GM12878 (cell line): ENCODE results near the gene ZIK1. TPM values are rescaled to one million over a fixed set of nuclear protein-coding genes. Genes with fewer than 3 reads are reported as not detected.

Experiments
- IKZF1 ChIP-seq: fragments of 450-650 bp; conservative IDR thresholded peaks from 2 replicates; pipeline ENCODE4 v1.6.1; 2017; ENCODE audit warnings: antibody characterized with exemption, mild to moderate bottlenecking
- JUND ChIP-seq: IDR thresholded peaks from 2 replicates; pipeline ENCODE4 v1.6.1; 2012; ENCODE audit warnings: low read depth, mild to moderate bottlenecking, low read length, improper control_type of control experiment, moderate library complexity
- RAD21 ChIP-seq: IDR thresholded peaks from 2 replicates; pipeline ENCODE4 v1.6.1; 2011; ENCODE audit warnings: mild to moderate bottlenecking, low read depth, low read length, moderate library complexity; ENCODE audit not compliant: insufficient read depth
- SREBF1 ChIP-seq: IDR thresholded peaks from 2 replicates; pipeline ENCODE4 v1.6.1; 2012; ENCODE audit warnings: mild to moderate bottlenecking, low read length
- polyA plus RNA-seq, 11 experiments: library from polyadenylated mRNA; depleted of rRNA in 4 of 11; unstranded in 6 of 11; stranded (reverse) in 5 of 11; fragments of >200 nt; fragmentation: Nextera tagmentation in 4 of 11; fragmentation: Illumina TruSeq in 1 of 11; extraction: Ambion mirVana in 4 of 11; extraction: Trizol in 1 of 11; gene quantifications; 1 replicate in 1 of 11; 2 replicates in 10 of 11; pipeline versions ENCODE4 v1.2.1 to v1.2.3, GENCODE V29; 2011 to 2016; ENCODE audit warnings: inconsistent platforms in 2 of 11, missing spikeins in 2 of 11, low read depth in 1 of 11
- total RNA-seq, 4 experiments: library from RNA; depleted of rRNA in 3 of 4; stranded (reverse); fragments of >200 nt in 3 of 4; fragmentation: Illumina TruSeq in 1 of 4; extraction: Trizol in 1 of 4; gene quantifications; 2 replicates each; pipeline versions ENCODE4 v1.2.1 to v1.2.3, GENCODE V29; 2013 to 2021
- TF ChIP-seq, protein P1 (sequence below): fragments of 450-650 bp; IDR thresholded peaks from 2 replicates; pipeline ENCODE4 v1.6.1; 2018; ENCODE audit warnings: borderline replicate concordance, mild to moderate bottlenecking; ENCODE audit not compliant: partially characterized antibody
- TF ChIP-seq, protein P2 (sequence below): IDR thresholded peaks from 2 replicates; pipeline ENCODE4 v1.6.1; 2012; ENCODE audit warnings: improper control_type of control experiment, low read depth, low read length; ENCODE audit not compliant: insufficient replicate concordance
- TF ChIP-seq, protein P3 (sequence below): fragments of 450-650 bp; IDR thresholded peaks from 2 replicates; pipeline ENCODE4 v1.6.1; 2017; ENCODE audit warnings: mild to moderate bottlenecking, moderate library complexity
- TF ChIP-seq, protein P4 (sequence below): fragments of 450-650 bp; IDR thresholded peaks from 2 replicates; pipeline ENCODE4 v1.6.1; 2017; ENCODE audit warnings: antibody characterized with exemption, mild to moderate bottlenecking, moderate library complexity

Gene ZIK1
- total and polyA plus RNA-seq, 10 of the 15 experiments (the other 5 are each of a cell fraction or from before 2014, with no cell fraction given), result 0.45 to 4.7 (median 2.7) TPM

DNA sequence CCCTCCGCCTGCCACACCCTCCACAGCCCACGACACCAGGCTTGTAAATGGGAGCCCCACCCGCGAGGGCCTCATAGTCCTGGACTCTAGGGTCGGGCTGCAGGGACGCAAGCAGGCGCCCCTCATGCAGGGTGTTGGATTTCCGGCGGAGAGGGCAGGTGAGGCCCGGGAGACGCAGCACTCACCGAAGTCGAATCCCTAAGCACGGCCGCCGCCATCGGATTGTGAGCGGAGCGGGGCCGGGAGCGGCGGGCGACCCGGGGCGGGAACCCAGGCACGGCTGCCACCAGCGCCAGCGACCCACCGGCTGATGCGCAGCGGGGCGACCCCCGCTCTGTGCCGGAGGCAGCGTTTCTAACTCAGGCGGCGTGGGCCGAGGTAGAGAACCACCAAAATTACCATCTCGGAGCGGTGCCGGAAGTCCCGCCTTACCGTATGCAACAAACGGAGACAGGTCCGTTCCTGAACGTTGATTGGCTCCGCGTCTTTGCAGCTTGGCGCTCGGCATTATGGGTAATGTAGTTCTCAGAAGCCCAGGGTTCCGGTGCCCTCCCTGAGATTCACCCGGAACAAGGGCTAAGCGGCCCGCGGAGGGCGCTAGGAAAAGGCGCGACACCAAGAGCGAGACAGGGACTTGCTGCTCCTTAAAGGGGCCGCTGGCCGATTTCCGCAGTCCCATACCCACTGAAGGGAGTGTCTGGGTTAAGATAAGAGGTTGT is 5.3 kb upstream of the ZIK1 start, which contains the start of gene ZNF416 (continued):
- TF ChIP-seq, protein P1, sequence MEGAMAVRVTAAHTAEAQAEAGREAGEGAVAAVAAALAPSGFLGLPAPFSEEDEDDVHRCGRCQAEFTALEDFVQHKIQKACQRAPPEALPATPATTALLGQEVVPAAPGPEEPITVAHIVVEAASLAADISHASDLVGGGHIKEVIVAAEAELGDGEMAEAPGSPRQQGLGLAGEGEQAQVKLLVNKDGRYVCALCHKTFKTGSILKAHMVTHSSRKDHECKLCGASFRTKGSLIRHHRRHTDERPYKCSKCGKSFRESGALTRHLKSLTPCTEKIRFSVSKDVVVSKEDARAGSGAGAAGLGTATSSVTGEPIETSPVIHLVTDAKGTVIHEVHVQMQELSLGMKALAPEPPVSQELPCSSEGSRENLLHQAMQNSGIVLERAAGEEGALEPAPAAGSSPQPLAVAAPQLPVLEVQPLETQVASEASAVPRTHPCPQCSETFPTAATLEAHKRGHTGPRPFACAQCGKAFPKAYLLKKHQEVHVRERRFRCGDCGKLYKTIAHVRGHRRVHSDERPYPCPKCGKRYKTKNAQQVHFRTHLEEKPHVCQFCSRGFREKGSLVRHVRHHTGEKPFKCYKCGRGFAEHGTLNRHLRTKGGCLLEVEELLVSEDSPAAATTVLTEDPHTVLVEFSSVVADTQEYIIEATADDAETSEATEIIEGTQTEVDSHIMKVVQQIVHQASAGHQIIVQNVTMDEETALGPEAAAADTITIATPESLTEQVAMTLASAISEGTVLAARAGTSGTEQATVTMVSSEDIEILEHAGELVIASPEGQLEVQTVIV, result peak; percentile 76
- TF ChIP-seq JUND (0 out of 2 replicates have a peak, but pooled peaks have one; percentile 25), IKZF1 (peak; percentile 91), RAD21 (peak; percentile 15; the same call in 1 of the 2 replicates), SREBF1 (peak; percentile 62)
- TF ChIP-seq, protein P2, sequence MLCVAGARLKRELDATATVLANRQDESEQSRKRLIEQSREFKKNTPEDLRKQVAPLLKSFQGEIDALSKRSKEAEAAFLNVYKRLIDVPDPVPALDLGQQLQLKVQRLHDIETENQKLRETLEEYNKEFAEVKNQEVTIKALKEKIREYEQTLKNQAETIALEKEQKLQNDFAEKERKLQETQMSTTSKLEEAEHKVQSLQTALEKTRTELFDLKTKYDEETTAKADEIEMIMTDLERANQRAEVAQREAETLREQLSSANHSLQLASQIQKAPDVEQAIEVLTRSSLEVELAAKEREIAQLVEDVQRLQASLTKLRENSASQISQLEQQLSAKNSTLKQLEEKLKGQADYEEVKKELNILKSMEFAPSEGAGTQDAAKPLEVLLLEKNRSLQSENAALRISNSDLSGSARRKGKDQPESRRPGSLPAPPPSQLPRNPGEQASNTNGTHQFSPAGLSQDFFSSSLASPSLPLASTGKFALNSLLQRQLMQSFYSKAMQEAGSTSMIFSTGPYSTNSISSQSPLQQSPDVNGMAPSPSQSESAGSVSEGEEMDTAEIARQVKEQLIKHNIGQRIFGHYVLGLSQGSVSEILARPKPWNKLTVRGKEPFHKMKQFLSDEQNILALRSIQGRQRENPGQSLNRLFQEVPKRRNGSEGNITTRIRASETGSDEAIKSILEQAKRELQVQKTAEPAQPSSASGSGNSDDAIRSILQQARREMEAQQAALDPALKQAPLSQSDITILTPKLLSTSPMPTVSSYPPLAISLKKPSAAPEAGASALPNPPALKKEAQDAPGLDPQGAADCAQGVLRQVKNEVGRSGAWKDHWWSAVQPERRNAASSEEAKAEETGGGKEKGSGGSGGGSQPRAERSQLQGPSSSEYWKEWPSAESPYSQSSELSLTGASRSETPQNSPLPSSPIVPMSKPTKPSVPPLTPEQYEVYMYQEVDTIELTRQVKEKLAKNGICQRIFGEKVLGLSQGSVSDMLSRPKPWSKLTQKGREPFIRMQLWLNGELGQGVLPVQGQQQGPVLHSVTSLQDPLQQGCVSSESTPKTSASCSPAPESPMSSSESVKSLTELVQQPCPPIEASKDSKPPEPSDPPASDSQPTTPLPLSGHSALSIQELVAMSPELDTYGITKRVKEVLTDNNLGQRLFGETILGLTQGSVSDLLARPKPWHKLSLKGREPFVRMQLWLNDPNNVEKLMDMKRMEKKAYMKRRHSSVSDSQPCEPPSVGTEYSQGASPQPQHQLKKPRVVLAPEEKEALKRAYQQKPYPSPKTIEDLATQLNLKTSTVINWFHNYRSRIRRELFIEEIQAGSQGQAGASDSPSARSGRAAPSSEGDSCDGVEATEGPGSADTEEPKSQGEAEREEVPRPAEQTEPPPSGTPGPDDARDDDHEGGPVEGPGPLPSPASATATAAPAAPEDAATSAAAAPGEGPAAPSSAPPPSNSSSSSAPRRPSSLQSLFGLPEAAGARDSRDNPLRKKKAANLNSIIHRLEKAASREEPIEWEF, result no peak
- TF ChIP-seq, protein P3, sequence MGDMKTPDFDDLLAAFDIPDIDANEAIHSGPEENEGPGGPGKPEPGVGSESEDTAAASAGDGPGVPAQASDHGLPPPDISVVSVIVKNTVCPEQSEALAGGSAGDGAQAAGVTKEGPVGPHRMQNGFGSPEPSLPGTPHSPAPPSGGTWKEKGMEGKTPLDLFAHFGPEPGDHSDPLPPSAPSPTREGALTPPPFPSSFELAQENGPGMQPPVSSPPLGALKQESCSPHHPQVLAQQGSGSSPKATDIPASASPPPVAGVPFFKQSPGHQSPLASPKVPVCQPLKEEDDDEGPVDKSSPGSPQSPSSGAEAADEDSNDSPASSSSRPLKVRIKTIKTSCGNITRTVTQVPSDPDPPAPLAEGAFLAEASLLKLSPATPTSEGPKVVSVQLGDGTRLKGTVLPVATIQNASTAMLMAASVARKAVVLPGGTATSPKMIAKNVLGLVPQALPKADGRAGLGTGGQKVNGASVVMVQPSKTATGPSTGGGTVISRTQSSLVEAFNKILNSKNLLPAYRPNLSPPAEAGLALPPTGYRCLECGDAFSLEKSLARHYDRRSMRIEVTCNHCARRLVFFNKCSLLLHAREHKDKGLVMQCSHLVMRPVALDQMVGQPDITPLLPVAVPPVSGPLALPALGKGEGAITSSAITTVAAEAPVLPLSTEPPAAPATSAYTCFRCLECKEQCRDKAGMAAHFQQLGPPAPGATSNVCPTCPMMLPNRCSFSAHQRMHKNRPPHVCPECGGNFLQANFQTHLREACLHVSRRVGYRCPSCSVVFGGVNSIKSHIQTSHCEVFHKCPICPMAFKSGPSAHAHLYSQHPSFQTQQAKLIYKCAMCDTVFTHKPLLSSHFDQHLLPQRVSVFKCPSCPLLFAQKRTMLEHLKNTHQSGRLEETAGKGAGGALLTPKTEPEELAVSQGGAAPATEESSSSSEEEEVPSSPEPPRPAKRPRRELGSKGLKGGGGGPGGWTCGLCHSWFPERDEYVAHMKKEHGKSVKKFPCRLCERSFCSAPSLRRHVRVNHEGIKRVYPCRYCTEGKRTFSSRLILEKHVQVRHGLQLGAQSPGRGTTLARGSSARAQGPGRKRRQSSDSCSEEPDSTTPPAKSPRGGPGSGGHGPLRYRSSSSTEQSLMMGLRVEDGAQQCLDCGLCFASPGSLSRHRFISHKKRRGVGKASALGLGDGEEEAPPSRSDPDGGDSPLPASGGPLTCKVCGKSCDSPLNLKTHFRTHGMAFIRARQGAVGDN, result 0 out of 2 replicates have a peak, but pooled peaks have one; percentile 23
- TF ChIP-seq, protein P4, sequence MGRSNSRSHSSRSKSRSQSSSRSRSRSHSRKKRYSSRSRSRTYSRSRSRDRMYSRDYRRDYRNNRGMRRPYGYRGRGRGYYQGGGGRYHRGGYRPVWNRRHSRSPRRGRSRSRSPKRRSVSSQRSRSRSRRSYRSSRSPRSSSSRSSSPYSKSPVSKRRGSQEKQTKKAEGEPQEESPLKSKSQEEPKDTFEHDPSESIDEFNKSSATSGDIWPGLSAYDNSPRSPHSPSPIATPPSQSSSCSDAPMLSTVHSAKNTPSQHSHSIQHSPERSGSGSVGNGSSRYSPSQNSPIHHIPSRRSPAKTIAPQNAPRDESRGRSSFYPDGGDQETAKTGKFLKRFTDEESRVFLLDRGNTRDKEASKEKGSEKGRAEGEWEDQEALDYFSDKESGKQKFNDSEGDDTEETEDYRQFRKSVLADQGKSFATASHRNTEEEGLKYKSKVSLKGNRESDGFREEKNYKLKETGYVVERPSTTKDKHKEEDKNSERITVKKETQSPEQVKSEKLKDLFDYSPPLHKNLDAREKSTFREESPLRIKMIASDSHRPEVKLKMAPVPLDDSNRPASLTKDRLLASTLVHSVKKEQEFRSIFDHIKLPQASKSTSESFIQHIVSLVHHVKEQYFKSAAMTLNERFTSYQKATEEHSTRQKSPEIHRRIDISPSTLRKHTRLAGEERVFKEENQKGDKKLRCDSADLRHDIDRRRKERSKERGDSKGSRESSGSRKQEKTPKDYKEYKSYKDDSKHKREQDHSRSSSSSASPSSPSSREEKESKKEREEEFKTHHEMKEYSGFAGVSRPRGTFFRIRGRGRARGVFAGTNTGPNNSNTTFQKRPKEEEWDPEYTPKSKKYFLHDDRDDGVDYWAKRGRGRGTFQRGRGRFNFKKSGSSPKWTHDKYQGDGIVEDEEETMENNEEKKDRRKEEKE, result no peak
